ENCODE results near the gene RAPGEF5.

GRCh38 chr7:22088827-22089226, 268.1 kb downstream of the RAPGEF5 start:
- TF ChIP-seq CTCF (conservative IDR thresholded peaks at IDR 0.05): no peak
- TF ChIP-seq ZFX (IDR thresholded peaks at IDR 0.05): no peak

Data from C4-2B (cell line).